ENCODE data around the gene BOD1L1. TPM values are rescaled to one million over a fixed set of nuclear protein-coding genes. Genes with fewer than 3 reads are reported as not detected.
"Not testable (repeated sequence)": the region's sequence is repeated elsewhere in the genome, so short reads cannot be mapped to it uniquely, and the experiment has no call there.

Gene BOD1L1
- total RNA-seq, 1 donor from 2014 or later, result 55.2 TPM

DNA sequence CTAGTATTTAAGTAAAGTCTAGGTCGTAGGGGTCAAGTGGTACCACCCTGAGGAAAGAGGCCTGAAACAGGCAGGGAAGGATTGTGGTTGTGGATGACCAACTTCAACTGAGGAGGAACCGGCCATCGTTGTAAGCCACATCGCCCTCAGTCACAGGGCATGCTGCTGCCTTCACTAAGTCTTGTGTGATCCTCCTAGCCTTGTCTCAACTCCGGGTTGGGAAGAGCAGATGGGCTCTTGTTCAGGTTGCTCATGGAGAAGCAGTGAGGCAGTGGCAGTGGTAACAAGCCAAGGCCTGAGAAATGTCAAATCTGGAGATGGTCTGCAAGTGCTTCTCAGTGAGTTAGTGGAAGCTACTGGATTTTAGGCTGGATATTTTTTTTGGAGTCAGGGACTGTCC lies 60.4 kb downstream of the BOD1L1 start:
- ATAC-seq, result no peak
- intact Hi-C loops (cut with DNase I), result no loop called here
- DNase-seq (ENCODE audit: low spot score), result no peak

- intact Hi-C loops (cut with DNase I), result no loop called here
- ATAC-seq, result no peak
- no peak for DNase-seq (ENCODE audit: low spot score)
These were observed 64.6 kb downstream of the BOD1L1 start for GRCh38 chr4:13562876-13563275.

DNA sequence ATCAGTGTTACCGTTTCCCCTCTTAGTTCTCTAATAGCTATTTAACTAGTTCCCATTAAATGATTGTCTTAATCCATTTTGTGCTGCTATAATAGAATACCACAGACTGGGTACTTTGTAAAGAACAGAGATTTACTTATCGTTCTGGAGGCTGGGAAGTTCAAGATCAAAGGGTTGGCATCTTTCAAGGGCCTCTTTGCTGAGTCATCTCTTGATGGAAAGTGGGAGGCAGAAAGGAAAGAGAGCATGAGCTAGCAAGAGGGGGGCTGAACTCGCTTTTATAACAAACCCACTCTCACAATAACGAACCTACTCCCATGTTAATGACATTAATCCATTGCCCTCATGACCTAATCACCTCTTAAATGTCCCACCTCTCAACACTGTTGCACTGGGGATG lies 65.9 kb downstream of the BOD1L1 start:
- intact Hi-C loops (cut with DNase I), result no loop called here
- ATAC-seq (no peak), DNase-seq (ENCODE audit: low spot score) (no peak)

DNA sequence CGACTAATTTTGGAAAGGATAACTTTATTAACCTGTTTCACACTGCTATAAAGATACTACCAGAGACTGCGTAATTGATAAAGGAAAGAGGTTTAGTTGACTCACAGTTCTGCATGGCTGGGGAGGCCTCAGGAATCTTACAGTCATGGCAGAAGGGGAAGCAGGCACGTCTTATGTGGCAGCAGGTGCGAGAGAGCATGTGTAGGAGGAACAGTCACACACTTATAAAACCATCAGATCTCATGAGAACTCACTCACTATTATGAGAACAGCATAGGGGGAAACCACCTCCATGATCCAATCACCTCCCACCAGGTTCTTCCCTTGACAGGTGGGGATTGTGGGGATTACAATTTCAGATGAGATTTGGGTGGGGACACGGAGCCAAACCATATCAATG lies 67.4 kb downstream of the BOD1L1 start:
- ATAC-seq; DNase-seq (ENCODE audit: low spot score); intact Hi-C loops (cut with DNase I): not testable (repeated sequence)

GRCh38 chr4:13559413-13559812 lies 68.1 kb downstream of the BOD1L1 start:
- DNase-seq (ENCODE audit: low spot score) (no peak), ATAC-seq (no peak)
- intact Hi-C loops (cut with DNase I), result no loop called here

GRCh38 chr4:13558881-13559280 lies 68.6 kb downstream of the BOD1L1 start:
- DNase-seq (ENCODE audit: low spot score), result no peak
- intact Hi-C loops (cut with DNase I), result no loop called here
- ATAC-seq, result no peak

- DNase-seq (ENCODE audit: low spot score), result no peak
- intact Hi-C loops (cut with DNase I), result no loop called here
- no peak for ATAC-seq
These were observed 72.2 kb downstream of the BOD1L1 start for GRCh38 chr4:13555325-13555724.

DNA sequence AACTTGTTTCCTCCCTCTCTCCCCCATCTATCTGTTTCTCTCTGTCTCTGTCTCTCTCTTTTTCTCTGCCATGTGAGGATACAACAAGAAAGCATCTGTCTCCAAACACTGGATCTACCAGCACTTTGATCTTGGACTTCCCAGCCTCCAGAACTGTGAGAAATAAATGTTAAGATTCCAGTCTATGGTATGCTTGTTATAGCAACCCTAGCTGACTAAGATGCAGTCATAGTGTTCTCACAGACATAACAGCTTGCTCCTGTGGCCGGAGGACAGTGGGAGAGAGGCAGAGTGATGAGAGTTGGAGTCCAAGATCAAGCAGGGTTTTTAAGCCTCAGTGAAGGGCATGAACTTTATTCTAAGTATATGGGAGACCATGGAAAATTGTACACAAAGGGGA lies 74.4 kb downstream of the BOD1L1 start:
- intact Hi-C loops (cut with DNase I), result no loop called here
- DNase-seq (ENCODE audit: low spot score), result no peak
- no peak for ATAC-seq

DNA sequence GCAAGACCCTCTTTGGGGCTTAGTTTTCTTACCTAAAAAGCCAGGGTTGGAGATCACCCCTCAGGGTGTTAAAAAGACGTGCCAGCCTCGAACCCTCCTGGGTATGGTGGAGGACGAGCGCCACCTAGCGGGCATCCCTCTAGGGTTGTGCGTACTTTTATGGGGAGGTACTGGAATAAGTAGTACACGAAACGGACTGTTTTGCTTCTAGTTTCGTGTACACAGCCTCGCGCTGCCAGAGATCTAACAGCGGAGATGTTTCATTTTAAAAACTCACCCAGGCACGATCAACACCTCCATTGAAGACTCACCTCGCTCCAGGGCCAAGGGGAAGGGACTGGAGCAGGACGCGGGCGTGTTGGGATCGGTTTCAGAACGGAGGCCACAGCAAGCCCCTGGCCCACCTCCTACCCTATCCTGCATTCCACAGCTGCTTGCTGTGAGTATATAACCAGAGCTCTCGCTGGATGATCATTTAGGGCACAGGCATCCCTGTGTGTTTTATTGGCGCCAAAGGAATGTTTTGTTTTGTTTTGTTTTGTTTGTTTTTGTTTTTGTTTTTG lies 78.5 kb downstream of the BOD1L1 start:
- DNase-seq (ENCODE audit: low spot score), result peak; percentile 90
- intact Hi-C loops (cut with DNase I), result loop anchor here (10.0 kb wide), 1 partner anchor 694 kb away; no protein-coding TSS in a partner anchor
- ATAC-seq, result peak; percentile 87

GRCh38 chr4:13548059-13548983 lies 79.2 kb downstream of the BOD1L1 start:
- intact Hi-C loops (cut with DNase I), result loop anchor here (10.0 kb wide), 1 partner anchor 694 kb away; no protein-coding TSS in a partner anchor

GRCh38 chr4:13547485-13548041 lies 80.0 kb downstream of the BOD1L1 start:
- intact Hi-C loops (cut with DNase I), result loop anchor here (10.0 kb wide), 1 partner anchor 693 kb away; no protein-coding TSS in a partner anchor
- ATAC-seq, result no peak

More at GRCh38 chr4:13548059-13548983, 79.2 kb downstream of the BOD1L1 start:
- no peak for ATAC-seq
- DNase-seq (ENCODE audit: low spot score), result no peak

GRCh38 chr4:13546941-13547484 lies 80.5 kb downstream of the BOD1L1 start:
- ATAC-seq (no peak), DNase-seq (ENCODE audit: low spot score) (no peak)
- intact Hi-C loops (cut with DNase I), result loop anchor here (10.0 kb wide), 1 partner anchor 692 kb away; no protein-coding TSS in a partner anchor

More at GRCh38 chr4:13547485-13548041, 80.0 kb downstream of the BOD1L1 start:
- no peak for DNase-seq (ENCODE audit: low spot score)

DNA sequence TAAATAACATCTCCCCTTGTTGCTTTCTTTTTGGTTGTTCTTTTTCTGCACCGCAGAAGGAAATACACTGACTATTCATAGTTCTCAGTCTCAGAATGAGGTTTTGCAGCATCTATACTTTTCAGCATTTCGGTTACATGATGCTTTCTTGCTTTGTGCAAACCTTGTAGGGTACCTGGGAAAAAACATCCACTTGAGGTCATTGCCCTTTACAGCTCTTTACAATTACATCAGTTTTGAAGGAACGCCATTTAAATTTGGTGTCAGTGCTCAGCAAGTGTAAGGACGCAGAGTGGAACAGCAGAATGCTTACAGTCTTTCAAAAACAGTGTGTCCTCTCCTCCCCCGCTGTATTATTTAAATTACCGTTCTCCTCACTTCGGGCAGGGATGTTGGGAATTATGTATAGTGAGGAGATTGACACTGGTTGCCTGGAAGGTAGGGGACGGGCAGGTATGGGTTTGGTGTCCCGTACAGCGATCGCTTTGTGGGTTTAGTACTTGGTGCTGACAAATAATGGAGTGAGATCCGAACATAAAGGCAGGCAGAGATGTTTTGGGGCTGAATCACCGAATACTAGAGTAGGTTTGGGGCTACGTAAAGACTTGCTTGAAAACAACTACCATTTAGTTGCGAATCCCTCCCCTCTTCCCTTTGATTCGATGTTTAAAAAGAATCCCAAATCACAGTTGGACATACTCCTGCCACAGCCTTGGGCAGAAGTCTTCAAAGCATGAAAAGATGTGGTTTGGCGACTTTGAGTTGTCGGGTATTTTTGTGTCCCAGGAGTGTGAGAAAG lies 81.2 kb downstream of the BOD1L1 start:
- DNase-seq (ENCODE audit: low spot score) (no peak), ATAC-seq (no peak)
- intact Hi-C loops (cut with DNase I), result loop anchor here (10.0 kb wide), 1 partner anchor 692 kb away; no protein-coding TSS in a partner anchor

GRCh38 chr4:13545394-13545808 lies 82.1 kb downstream of the BOD1L1 start:
- ATAC-seq (no peak), DNase-seq (ENCODE audit: low spot score) (no peak)
- intact Hi-C loops (cut with DNase I), result loop anchor here (10.0 kb wide), 1 partner anchor 691 kb away; no protein-coding TSS in a partner anchor

GRCh38 chr4:13544606-13545393 lies 82.7 kb downstream of the BOD1L1 start:
- DNase-seq (ENCODE audit: low spot score) (no peak), ATAC-seq (peak; percentile 69)
- intact Hi-C loops (cut with DNase I), result loop anchor here (10.0 kb wide), 1 partner anchor 690 kb away; no protein-coding TSS in a partner anchor

DNA sequence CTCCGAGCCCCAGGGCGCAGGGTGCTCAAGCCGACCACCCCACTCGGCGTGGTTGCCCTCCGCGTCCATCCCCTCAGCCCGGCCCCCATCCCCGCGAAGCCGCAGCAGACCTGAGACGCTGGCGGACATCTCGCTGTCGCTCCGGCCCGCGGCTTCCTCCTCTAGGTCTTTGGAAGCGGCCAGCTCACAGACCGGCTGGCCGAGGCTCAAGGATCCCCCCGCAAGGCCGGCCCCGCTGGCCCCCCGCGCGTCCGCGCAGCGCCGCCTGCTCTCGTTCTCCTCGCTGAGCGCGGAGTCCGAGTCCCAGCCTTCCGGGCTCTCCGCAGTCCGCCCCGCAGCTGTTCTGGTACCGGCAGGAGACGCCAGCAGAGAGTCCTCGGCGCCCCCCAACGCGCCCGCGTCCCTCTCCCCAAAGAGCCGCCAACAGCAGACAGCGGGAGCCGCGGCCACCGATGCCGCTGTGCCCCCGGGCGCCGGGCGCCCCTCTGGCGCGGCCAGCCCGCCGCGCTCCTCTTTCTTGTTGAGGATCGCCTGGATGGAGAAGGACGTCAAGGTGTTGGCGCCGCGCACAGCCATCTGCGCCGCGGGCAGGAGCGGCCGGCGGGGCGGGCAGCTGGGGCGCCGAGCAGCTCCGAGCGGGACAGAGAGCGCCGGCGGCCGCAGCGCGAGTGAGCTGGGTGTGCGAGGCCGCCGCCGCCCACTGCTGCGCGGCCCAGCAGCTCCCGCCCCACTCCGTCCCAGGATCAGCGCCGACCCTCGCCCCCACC lies 83.5 kb downstream of the BOD1L1 start, which contains the start of gene NKX3-2:
Gene NKX3-2 (minus strand): TSS at position 670 of the 767 bp plus-strand sequence. CDS start 94 bp downstream, at position 576.
- intact Hi-C loops (cut with DNase I), result loop anchor here (10.0 kb wide), 1 partner anchor 689 kb away; no protein-coding TSS in a partner anchor
- DNase-seq (ENCODE audit: low spot score) (no peak), ATAC-seq (no peak)

Measured in sciatic nerve (tissue), 2 donors.